GM18867 (cell line): ENCODE results near the gene IFNGR1.
"Not testable (repeated sequence)": the region's sequence is repeated elsewhere in the genome, so short reads cannot be mapped to it uniquely, and the experiment has no call there.

Experiments
- ATAC-seq: cut with Tn5 transposase; IDR thresholded peaks from one replicate; pipeline ENCODE4 v1.9.1; 2021; ENCODE audit warnings: mild to moderate bottlenecking, moderate library complexity; ENCODE audit not compliant: unreplicated experiment

Gene IFNGR1

GRCh38 chr6:137236581-137237355 is 17.6 kb upstream of the IFNGR1 start:
- no peak for ATAC-seq

- ATAC-seq: no peak
Observed at GRCh38 chr6:137235686-137236085, 16.5 kb upstream of the IFNGR1 start.

GRCh38 chr6:137233911-137234863 is 15.0 kb upstream of the IFNGR1 start:
- peak; percentile 62 for ATAC-seq

- ATAC-seq: no peak
Observed at GRCh38 chr6:137231895-137232294, 12.7 kb upstream of the IFNGR1 start.

GRCh38 chr6:137230956-137231555 is 11.9 kb upstream of the IFNGR1 start:
- ATAC-seq: no peak

- no peak for ATAC-seq
Observed at GRCh38 chr6:137230547-137230946, 11.4 kb upstream of the IFNGR1 start.

- no peak for ATAC-seq
Observed at GRCh38 chr6:137229075-137229759, 10.0 kb upstream of the IFNGR1 start.

GRCh38 chr6:137227871-137228302 is 8.7 kb upstream of the IFNGR1 start:
- peak; percentile 60 for ATAC-seq

- ATAC-seq: no peak
Observed at GRCh38 chr6:137226697-137227096, 7.5 kb upstream of the IFNGR1 start.

GRCh38 chr6:137224799-137225198 is 5.6 kb upstream of the IFNGR1 start:
- ATAC-seq: peak; percentile 58

- ATAC-seq: no peak
Observed at GRCh38 chr6:137223370-137224131, 4.4 kb upstream of the IFNGR1 start.

GRCh38 chr6:137222381-137222780 is 3.2 kb upstream of the IFNGR1 start:
- no peak for ATAC-seq

GRCh38 chr6:137219664-137220252 is 573 bp upstream of the IFNGR1 start:
- no peak for ATAC-seq

GRCh38 chr6:137218473-137218916 is 690 bp downstream of the IFNGR1 start:
- peak; percentile 42 for ATAC-seq

GRCh38 chr6:137217801-137218472 is 1.2 kb downstream of the IFNGR1 start:
- ATAC-seq: peak; percentile 34

GRCh38 chr6:137216875-137217553 is 2.2 kb downstream of the IFNGR1 start:
- no peak for ATAC-seq

GRCh38 chr6:137216106-137216505 is 3.1 kb downstream of the IFNGR1 start:
- ATAC-seq: no peak

- ATAC-seq: not testable (repeated sequence)
Observed at GRCh38 chr6:137215630-137216029, 3.6 kb downstream of the IFNGR1 start.
